ENCODE results near the gene PTPRD. TPM values are rescaled to one million over a fixed set of nuclear protein-coding genes. Genes with fewer than 3 reads are reported as not detected.

The PTPRD gene
- total and polyA plus RNA-seq, 9 of the 15 experiments (the other 6 are each of a cell fraction or from before 2014, with no cell fraction given) = 0.11 TPM; not detected in 8

- H3K27me3 ChIP-seq (ENCODE audit: control insufficient read depth in 2 of 2, insufficient read depth in 2 of 2, low read length in 2 of 2) = no peaks in the 10 kb centered on the region
- 2% methylated on average over 15 of the region's 15 CpGs for WGBS (ENCODE audit: insufficient coverage, low coverage, missing lambda C conversion rate)
- no peak overlapping the region for H3K27ac ChIP-seq (ENCODE audit: extremely low read depth, low read depth, low read length)
- FAIRE-seq (no peak), DNase-seq (ENCODE audit: extremely low read depth in 1 of 4, low spot score in 3 of 4) (no peak), ATAC-seq (no peak)
- in situ Hi-C loops (cut with MboI) (no loop called here), intact Hi-C loops (cut with micrococcal nuclease) (no loop called here)
- H3K9me1 ChIP-seq (ENCODE audit: control insufficient read depth, insufficient read depth, low read length) = no peaks in the 10 kb centered on the region
- H3K9ac ChIP-seq (ENCODE audit: insufficient read depth in 1 of 2, low read depth in 2 of 2, low read length in 2 of 2) = no peak overlapping the region
- H3K9me3 ChIP-seq (replicated peaks; ENCODE audit: control insufficient read depth, insufficient read depth, low read depth, low read length) = no peaks in the 10 kb centered on the region
- H3K4me2 ChIP-seq (ENCODE audit: insufficient read depth, low read length) = no peak overlapping the region
- no peak overlapping the region for H3K4me3 ChIP-seq
- no peak overlapping the region for H2AFZ ChIP-seq (ENCODE audit: low read depth, low read length)
- H3K4me1 ChIP-seq (replicated peaks in 1 of 2; ENCODE audit: control insufficient read depth in 2 of 2, insufficient read depth in 2 of 2, low read length in 2 of 2) = no peaks in the 10 kb centered on the region
- no TSS peak for BruUV-seq (replicated peaks)
- H3K79me2 ChIP-seq (ENCODE audit: control insufficient read depth, insufficient read depth, low read length) = no peaks in the 10 kb centered on the region
- CTCF ChIA-PET (ENCODE audit: low intra/inter-chr PET ratio) = no interaction called here
- POLR2A ChIA-PET = no interaction called here
- H4K20me1 ChIP-seq (replicated peaks; ENCODE audit: control insufficient read depth, insufficient read depth, low read length) = no peaks in the 10 kb centered on the region
- no peaks in the 10 kb centered on the region for H3K36me3 ChIP-seq (ENCODE audit: control insufficient read depth, insufficient read depth, low read length)
- TF ChIP-seq PPARD (CRISPR knock-in tag; IDR thresholded peaks at IDR 0.05) (no peak), TAF9B (IDR thresholded peaks at IDR 0.05; ENCODE audit: partially characterized antibody) (no peak), SIX5 (IDR thresholded peaks at IDR 0.05; ENCODE audit: borderline replicate concordance in 1 of 2, insufficient read depth in 1 of 2, low read depth in 1 of 2, low read length in 2 of 2) (no peak), EP300 (IDR thresholded peaks at IDR 0.05; ENCODE audit: low read length) (no peak), NFIC (IDR thresholded peaks at IDR 0.05) (no peak), GABPA (tag; conservative IDR thresholded peaks at IDR 0.05; ENCODE audit: low read depth) (no peak), NFE2L1 (tag; IDR thresholded peaks at IDR 0.05; ENCODE audit: borderline replicate concordance, low read depth) (no peak), ZBTB9 (CRISPR knock-in tag; IDR thresholded peaks at IDR 0.05) (no peak), ZHX1 (conservative IDR thresholded peaks at IDR 0.05; ENCODE audit: low read length) (no peak), SMC3 (conservative IDR thresholded peaks at IDR 0.05; ENCODE audit: insufficient read depth, low read depth, low read length) (no peak), NCOR1 (IDR thresholded peaks at IDR 0.05) (no peak)
- TF ChIP-seq, protein P1, sequence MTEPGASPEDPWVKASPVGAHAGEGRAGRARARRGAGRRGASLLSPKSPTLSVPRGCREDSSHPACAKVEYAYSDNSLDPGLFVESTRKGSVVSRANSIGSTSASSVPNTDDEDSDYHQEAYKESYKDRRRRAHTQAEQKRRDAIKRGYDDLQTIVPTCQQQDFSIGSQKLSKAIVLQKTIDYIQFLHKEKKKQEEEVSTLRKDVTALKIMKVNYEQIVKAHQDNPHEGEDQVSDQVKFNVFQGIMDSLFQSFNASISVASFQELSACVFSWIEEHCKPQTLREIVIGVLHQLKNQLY (CRISPR knock-in tag; conservative IDR thresholded peaks at IDR 0.05) = no peak
- TF ChIP-seq, protein P2, sequence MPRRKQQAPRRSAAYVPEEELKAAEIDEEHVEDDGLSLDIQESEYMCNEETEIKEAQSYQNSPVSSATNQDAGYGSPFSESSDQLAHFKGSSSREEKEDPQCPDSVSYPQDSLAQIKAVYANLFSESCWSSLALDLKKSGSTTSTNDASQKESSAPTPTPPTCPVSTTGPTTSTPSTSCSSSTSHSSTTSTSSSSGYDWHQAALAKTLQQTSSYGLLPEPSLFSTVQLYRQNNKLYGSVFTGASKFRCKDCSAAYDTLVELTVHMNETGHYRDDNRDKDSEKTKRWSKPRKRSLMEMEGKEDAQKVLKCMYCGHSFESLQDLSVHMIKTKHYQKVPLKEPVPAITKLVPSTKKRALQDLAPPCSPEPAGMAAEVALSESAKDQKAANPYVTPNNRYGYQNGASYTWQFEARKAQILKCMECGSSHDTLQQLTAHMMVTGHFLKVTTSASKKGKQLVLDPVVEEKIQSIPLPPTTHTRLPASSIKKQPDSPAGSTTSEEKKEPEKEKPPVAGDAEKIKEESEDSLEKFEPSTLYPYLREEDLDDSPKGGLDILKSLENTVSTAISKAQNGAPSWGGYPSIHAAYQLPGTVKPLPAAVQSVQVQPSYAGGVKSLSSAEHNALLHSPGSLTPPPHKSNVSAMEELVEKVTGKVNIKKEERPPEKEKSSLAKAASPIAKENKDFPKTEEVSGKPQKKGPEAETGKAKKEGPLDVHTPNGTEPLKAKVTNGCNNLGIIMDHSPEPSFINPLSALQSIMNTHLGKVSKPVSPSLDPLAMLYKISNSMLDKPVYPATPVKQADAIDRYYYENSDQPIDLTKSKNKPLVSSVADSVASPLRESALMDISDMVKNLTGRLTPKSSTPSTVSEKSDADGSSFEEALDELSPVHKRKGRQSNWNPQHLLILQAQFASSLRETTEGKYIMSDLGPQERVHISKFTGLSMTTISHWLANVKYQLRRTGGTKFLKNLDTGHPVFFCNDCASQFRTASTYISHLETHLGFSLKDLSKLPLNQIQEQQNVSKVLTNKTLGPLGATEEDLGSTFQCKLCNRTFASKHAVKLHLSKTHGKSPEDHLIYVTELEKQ (CRISPR knock-in tag; IDR thresholded peaks at IDR 0.05) = no peak
Observed at GRCh38 chr9:8331507-8332330, 2281.1 kb downstream of the PTPRD start.
